IMR-90 (cell line): ENCODE data around the gene MADD. TPM values are rescaled to one million over a fixed set of nuclear protein-coding genes. Genes with fewer than 3 reads are reported as not detected.

Experiments
- ATAC-seq: fragments of 200-7000 bp; cut with Tn5 transposase; 2 replicates; pipeline ENCODE4 v1.9.1; 2020; ENCODE audit warnings: low read depth, mild to moderate bottlenecking, moderate library complexity
- BruUV-seq: library from RNA; stranded (reverse); fragments of 400-500 nt; replicated peaks from 2 replicates; lab custom pipeline; 2021; lab: Mats Ljungman, UMichigan
- CTCF ChIA-PET: fragments of 300-600 bp; formaldehyde crosslinking; extraction: SDS; loops from one replicate; lab custom pipeline; 2021; ENCODE audit warnings: antibody characterized with exemption; lab: Yijun Ruan, JAX
- POLR2A ChIA-PET: fragments of 300-600 bp; sonication (Branson Sonifier 250); formaldehyde crosslinking; loops from one replicate; lab custom pipeline; 2022; ENCODE audit warnings: antibody characterized with exemption; ENCODE audit not compliant: unreplicated experiment; lab: Charles Lee
- DNase-seq: peaks from one replicate; pipeline ENCODE4 v3.0.0; 2013
- H2AFZ ChIP-seq: replicated peaks from 2 replicates; pipeline ENCODE3; 2013; ENCODE audit warnings: low read length, mild to moderate bottlenecking; ENCODE audit not compliant: poor library complexity
- H2AK5ac ChIP-seq: 2 replicates; pipeline ENCODE4 v1.6.1; 2013; ENCODE audit warnings: low read depth, low read length, inconsistent platforms
- H2AK9ac ChIP-seq: replicated peaks from 2 replicates; pipeline ENCODE3; 2013; ENCODE audit warnings: mild to moderate bottlenecking, low read depth, low read length, moderate library complexity; ENCODE audit not compliant: poor library complexity
- H2BK120ac ChIP-seq: 2 replicates; pipeline ENCODE4 v1.6.1; 2013; ENCODE audit warnings: low read depth, low read length, inconsistent platforms
- H2BK15ac ChIP-seq: 3 replicates; pipeline ENCODE4 v1.6.1; 2013; ENCODE audit warnings: low read depth, low read length, inconsistent platforms
- H2BK20ac ChIP-seq: 2 replicates; pipeline ENCODE4 v1.6.1; 2013; ENCODE audit warnings: low read depth, mild to moderate bottlenecking, inconsistent platforms, low read length, moderate library complexity
- H2BK5ac ChIP-seq: 2 replicates; pipeline ENCODE4 v1.6.1; 2013; ENCODE audit warnings: mild to moderate bottlenecking, low read depth, low read length, inconsistent platforms; ENCODE audit not compliant: poor library complexity, severe bottlenecking
- H3K14ac ChIP-seq: replicated peaks from 2 replicates; pipeline ENCODE4 v1.6.1; 2013; ENCODE audit warnings: low read depth, low read length, inconsistent platforms
- H3K18ac ChIP-seq: 2 replicates; pipeline ENCODE4 v1.6.1; 2013; ENCODE audit warnings: low read depth, low read length, control low read depth
- H3K23ac ChIP-seq: 2 replicates; pipeline ENCODE4 v1.6.1; 2013; ENCODE audit warnings: low read depth, low read length, inconsistent platforms
- H3K27ac ChIP-seq: 2 replicates; pipeline ENCODE4 v1.5.1; 2013; ENCODE audit warnings: mild to moderate bottlenecking, control low read depth, low read length; ENCODE audit not compliant: insufficient read depth
- H3K27me3 ChIP-seq: 2 replicates; pipeline ENCODE4 v1.6.1; 2013; ENCODE audit warnings: low read length; ENCODE audit not compliant: control insufficient read depth, insufficient read depth
- H3K36me3 ChIP-seq: 2 replicates; pipeline ENCODE4 v1.6.1; 2013; ENCODE audit warnings: low read length, mixed read lengths; ENCODE audit not compliant: control insufficient read depth, insufficient read depth
- H3K4ac ChIP-seq: 2 replicates; pipeline ENCODE4 v1.6.1; 2013; ENCODE audit warnings: low read depth, low read length, inconsistent platforms
- H3K4me1 ChIP-seq: 2 replicates; pipeline ENCODE4 v1.6.1; 2013; ENCODE audit warnings: low read length, mixed read lengths; ENCODE audit not compliant: control insufficient read depth, insufficient read depth
- H3K4me2 ChIP-seq: 2 replicates; pipeline ENCODE4 v1.6.1; 2013; ENCODE audit warnings: low read depth, mild to moderate bottlenecking, control low read depth, low read length, moderate library complexity
- H3K4me3 ChIP-seq: 2 replicates; pipeline ENCODE4 v1.5.1; 2013; ENCODE audit warnings: low read depth, mild to moderate bottlenecking, control low read depth, low read length, moderate library complexity; ENCODE audit not compliant: insufficient read depth
- H3K56ac ChIP-seq: 2 replicates; pipeline ENCODE4 v1.6.1; 2013; ENCODE audit warnings: low read length, inconsistent platforms; ENCODE audit not compliant: insufficient read depth; ENCODE audit errors: extremely low read depth
- H3K79me1 ChIP-seq, 2 experiments: 2 replicates each; pipeline ENCODE4 v1.6.1; 2013; ENCODE audit warnings: low read length in 2 of 2, inconsistent platforms in 1 of 2, low read depth in 1 of 2
- H3K9ac ChIP-seq: 2 replicates; pipeline ENCODE4 v1.6.1; 2013; ENCODE audit warnings: low read depth, low read length, control low read depth
- H3K9me1 ChIP-seq: 2 replicates; pipeline ENCODE4 v1.6.1; 2013; ENCODE audit warnings: low read length, inconsistent platforms; ENCODE audit not compliant: insufficient read depth
- H3K9me3 ChIP-seq: 2 replicates; pipeline ENCODE4 v1.6.1; 2013; ENCODE audit warnings: low read length; ENCODE audit not compliant: control insufficient read depth, insufficient read depth
- H4K20me1 ChIP-seq: 2 replicates; pipeline ENCODE4 v1.6.1; 2013; ENCODE audit warnings: low read length, inconsistent platforms; ENCODE audit not compliant: insufficient read depth
- H4K5ac ChIP-seq: 2 replicates; pipeline ENCODE4 v1.6.1; 2013; ENCODE audit warnings: mild to moderate bottlenecking, low read depth, low read length, control low read depth
- H4K8ac ChIP-seq, 2 experiments: 2 replicates each; pipeline ENCODE4 v1.6.1; 2013; ENCODE audit warnings: low read depth in 2 of 2, low read length in 2 of 2, control low read depth in 1 of 2, inconsistent platforms in 1 of 2
- H4K91ac ChIP-seq: 2 replicates; pipeline ENCODE4 v1.6.1; 2013; ENCODE audit warnings: low read depth, low read length, inconsistent platforms; ENCODE audit not compliant: insufficient read depth
- BHLHE40 ChIP-seq: fragments of 150-350 bp; IDR thresholded peaks from 2 replicates; pipeline ENCODE4 v1.6.1; 2016; ENCODE audit warnings: mild to moderate bottlenecking, low read depth, low read length
- CHD1 ChIP-seq: IDR thresholded peaks from 2 replicates; pipeline ENCODE4 v1.6.1; 2012; ENCODE audit warnings: low read depth, low read length, improper control_type of control experiment
- FOS ChIP-seq: fragments of 150-350 bp; IDR thresholded peaks from 2 replicates; pipeline ENCODE4 v1.6.1; 2016; ENCODE audit warnings: low read depth, low read length
- MAFK ChIP-seq: IDR thresholded peaks from 2 replicates; pipeline ENCODE4 v1.6.1; 2012; ENCODE audit warnings: low read depth, low read length, improper control_type of control experiment
- MAZ ChIP-seq: IDR thresholded peaks from 2 replicates; pipeline ENCODE4 v1.6.1; 2012; ENCODE audit warnings: low read depth, mild to moderate bottlenecking, low read length, improper control_type of control experiment, moderate library complexity, borderline replicate concordance
- MXI1 ChIP-seq: IDR thresholded peaks from 2 replicates; pipeline ENCODE4 v1.6.1; 2012; ENCODE audit warnings: low read depth, mild to moderate bottlenecking, low read length, moderate library complexity, borderline replicate concordance
- POLR2A ChIP-seq: IDR thresholded peaks from 2 replicates; pipeline ENCODE4 v1.6.1; 2012; ENCODE audit warnings: mild to moderate bottlenecking, low read depth, low read length
- RAD21 ChIP-seq: IDR thresholded peaks from 2 replicates; pipeline ENCODE4 v1.6.1; 2012; ENCODE audit warnings: low read length, improper control_type of control experiment
- RCOR1 ChIP-seq: IDR thresholded peaks from 2 replicates; pipeline ENCODE4 v1.6.1; 2012; ENCODE audit warnings: mild to moderate bottlenecking, low read length, improper control_type of control experiment; ENCODE audit not compliant: insufficient replicate concordance
- SMC3 ChIP-seq: fragments of 150-350 bp; IDR thresholded peaks from 2 replicates; pipeline ENCODE4 v1.6.1; 2016; ENCODE audit warnings: low read depth, mild to moderate bottlenecking, antibody characterized with exemption, low read length, moderate library complexity
- WGBS, 2 experiments: methylation state at CpG; one replicate each; pipeline versions ENCODE4 v1.1.5 to v1.1.7; 2013; ENCODE audit warnings: missing lambda C conversion rate in 2 of 2; ENCODE audit not compliant: insufficient read length in 1 of 2; ENCODE audit errors: extremely low coverage in 2 of 2; 5-methylcytosine and 5-hydroxymethylcytosine counted together
- dilution Hi-C: fragments of 300-500 bp; cut with HindIII; formaldehyde crosslinking; loops from one replicate; pipeline ENCODE4 v1.14.3; 2018; ENCODE audit warnings: low sequenced_read_pairs; ENCODE audit not compliant: unreplicated experiment
- in situ Hi-C: fragments of 300-500 bp; cut with MboI; formaldehyde crosslinking; loops from 3 replicates; pipeline ENCODE4 v1.14.3; 2019; ENCODE audit warnings: low sequenced_read_pairs, inconsistent platforms, mixed read lengths
- intact Hi-C: fragments of 100-400 bp; cut with micrococcal nuclease; formaldehyde crosslinking; loops from 2 replicates; pipeline ENCODE4 v1.10.0; 2022
- polyA plus RNA-seq, 3 experiments: library from polyadenylated mRNA; depleted of rRNA; stranded (reverse); fragments of >200 nt; gene quantifications; 2 replicates each; pipeline ENCODE4 v1.2.3, GENCODE V29; 2012; ENCODE audit warnings: low replicate concordance in 1 of 3
- total RNA-seq: library from RNA; depleted of rRNA; stranded (reverse); fragments of >200 nt; gene quantifications from 2 replicates; pipeline ENCODE4 v1.2.3, GENCODE V29; 2012

Gene MADD
- total and polyA plus RNA-seq, 2 of the 4 experiments (the other 2 are of a cell fraction): 13.3 to 16.4 TPM

- CTCF ChIA-PET: no interaction called here
- intact Hi-C loops: no loop called here
- in situ Hi-C loops: no loop called here
Measured at GRCh38 chr11:47332791-47333525, 63.0 kb downstream of the MADD start.

More at GRCh38 chr11:47332791-47333525, 63.0 kb downstream of the MADD start:
- no peak overlapping the region for H2AK5ac ChIP-seq
- peak overlapping the region; percentile 42 for H2AK9ac ChIP-seq
- dilution Hi-C loops: no loop called here
- no peak overlapping the region for H3K23ac ChIP-seq
- POLR2A ChIA-PET: no interaction called here
- H3K79me1 ChIP-seq: no peaks in the 10 kb centered on the region
- peak overlapping the region; percentile 23 for H2AFZ ChIP-seq
- H3K4me2 ChIP-seq: no peak overlapping the region
- H3K27ac ChIP-seq: no peak overlapping the region
- WGBS, 2 experiments: 94% methylated on average over 9 of the region's 20 CpGs; no CpG with 5 or more reads in 1 of the 2 experiments
- no peaks in the 10 kb centered on the region for H4K20me1 ChIP-seq
- no peak overlapping the region for H2BK120ac ChIP-seq
- ATAC-seq (no peak), DNase-seq (no peak)
- no peak overlapping the region for H3K4ac ChIP-seq
- H3K4me1 ChIP-seq: 0 out of 2 replicates have a peak, but pooled peaks cover 2% of the 10 kb centered on the region
- H3K18ac ChIP-seq: no peak overlapping the region
- H3K9me3 ChIP-seq: no peaks in the 10 kb centered on the region
- H3K36me3 ChIP-seq: peaks cover 23% of the 10 kb centered on the region
- no peak overlapping the region for H3K9ac ChIP-seq
- no peak overlapping the region for H4K91ac ChIP-seq
- H3K27me3 ChIP-seq: no peaks in the 10 kb centered on the region; the same call in 1 of the 2 replicates
- no peak overlapping the region for H4K8ac ChIP-seq
- H3K56ac ChIP-seq: no peak overlapping the region
- TF ChIP-seq CHD1 (no peak), RAD21 (no peak), MXI1 (no peak), BHLHE40 (no peak), SMC3 (no peak), FOS (no peak), MAZ (no peak), MAFK (no peak), POLR2A (no peak), RCOR1 (no peak)
- no peak overlapping the region for H3K14ac ChIP-seq
- H2BK5ac ChIP-seq: no peak overlapping the region
- BruUV-seq: no TSS peak
- no peak overlapping the region for H2BK20ac ChIP-seq
- H3K9me1 ChIP-seq: no peaks in the 10 kb centered on the region
- no peak overlapping the region for H4K5ac ChIP-seq
- no peak overlapping the region for H3K4me3 ChIP-seq
- no peak overlapping the region for H2BK15ac ChIP-seq
